SJSA1 (cell line): ENCODE results near the gene PXDN. TPM values are rescaled to one million over a fixed set of nuclear protein-coding genes. Genes with fewer than 3 reads are reported as not detected.
A peak's percentile ranks its signal among the peaks of the same experiment; 100 is the strongest.

Experiments used
- DNase-seq, 2 experiments: peaks; one replicate each; pipeline ENCODE4 v3.0.0-alpha.2; 2015 to 2020; ENCODE audit warnings: low spot score in 2 of 2, low read depth in 1 of 2
- H3K27ac ChIP-seq: fragments of 250-450 bp; sonication (Bioruptor Pico); 2 replicates; pipeline ENCODE4 v1.5.1; 2020; ENCODE audit warnings: mild to moderate bottlenecking, moderate library complexity
- H3K27me3 ChIP-seq: fragments of 250-450 bp; sonication (Bioruptor Pico); replicated peaks from 2 replicates; pipeline ENCODE4 v1.5.1; 2020; ENCODE audit warnings: mild to moderate bottlenecking, moderate library complexity
- H3K36me3 ChIP-seq: fragments of 250-450 bp; sonication (Bioruptor Pico); 2 replicates; pipeline ENCODE4 v1.5.1; 2020; ENCODE audit warnings: mild to moderate bottlenecking
- H3K4me1 ChIP-seq: fragments of 250-450 bp; sonication (Bioruptor Pico); replicated peaks from 2 replicates; pipeline ENCODE4 v1.6.1; 2021; ENCODE audit warnings: mild to moderate bottlenecking
- H3K4me3 ChIP-seq: fragments of 250-450 bp; sonication (Bioruptor Pico); 2 replicates; pipeline ENCODE4 v1.5.1; 2020; ENCODE audit warnings: mild to moderate bottlenecking
- H3K9me3 ChIP-seq: fragments of 250-450 bp; sonication (Bioruptor Pico); replicated peaks from 2 replicates; pipeline ENCODE4 v1.5.1; 2020; ENCODE audit warnings: mild to moderate bottlenecking
- total RNA-seq: library from RNA; depleted of rRNA; stranded (reverse); fragments of >200 nt; shearing (Covaris generic); gene quantifications from 2 replicates; pipeline ENCODE4 v1.2.3, GENCODE V29; 2014

PXDN gene
- total RNA-seq, 1 experiment from 2014 or later = 310 TPM

DNA sequence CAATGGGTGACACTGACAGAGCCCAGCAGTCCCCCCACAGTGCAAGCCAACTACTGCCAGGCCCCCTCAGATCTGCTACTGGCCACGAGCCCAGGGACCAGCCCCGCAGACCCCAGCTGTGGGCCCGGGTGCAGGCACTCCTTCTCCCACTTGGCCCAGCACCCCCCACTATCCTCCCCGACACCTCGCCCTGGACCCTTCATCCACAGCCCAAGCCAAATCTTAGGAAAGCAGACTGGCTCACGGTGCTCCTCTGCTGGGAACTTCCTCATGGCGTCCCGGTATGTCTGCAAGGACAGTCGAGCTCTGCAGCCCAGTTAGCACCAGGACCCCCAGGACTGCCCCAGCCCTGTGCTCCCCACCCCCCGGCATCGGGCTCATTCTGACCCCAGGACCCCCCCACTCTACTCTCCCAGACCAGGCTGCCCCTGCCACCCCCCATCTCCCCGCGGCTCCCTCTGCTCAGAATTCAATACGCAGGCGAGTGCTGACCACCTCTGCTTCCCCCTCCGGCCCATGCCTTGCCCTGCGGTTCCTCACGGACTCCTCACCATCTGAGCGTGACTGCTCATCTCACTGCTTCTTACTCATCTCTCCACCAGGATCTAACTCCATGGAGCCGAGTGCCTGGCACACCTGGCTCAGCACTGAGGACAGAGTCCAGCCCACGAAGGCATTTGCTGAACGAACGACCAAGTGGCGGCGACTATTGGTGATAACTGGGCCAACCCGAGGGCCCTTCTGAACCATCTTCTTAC, 85.7 kb downstream of the PXDN start:
- H3K4me1 ChIP-seq = peaks cover 30% of the 10 kb centered on the region

GRCh38 chr2:1656961-1657841, 87.1 kb downstream of the PXDN start:
- H3K4me3 ChIP-seq = no peak overlapping the region
- peak in 1 of 2 experiments; percentile 43 for DNase-seq
- peaks cover 43% of the 10 kb centered on the region for H3K4me1 ChIP-seq
- peaks cover 71% of the 10 kb centered on the region for H3K36me3 ChIP-seq
- H3K9me3 ChIP-seq = no peaks in the 10 kb centered on the region
- no peaks in the 10 kb centered on the region for H3K27me3 ChIP-seq
- H3K27ac ChIP-seq = no peak overlapping the region

More for the DNA sequence above, 85.7 kb downstream of the PXDN start:
- no peaks in the 10 kb centered on the region for H3K9me3 ChIP-seq
- H3K27me3 ChIP-seq = no peaks in the 10 kb centered on the region
- DNase-seq = peak in 1 of 2 experiments; percentile 39
- H3K36me3 ChIP-seq = peaks cover 71% of the 10 kb centered on the region
- no peak overlapping the region for H3K27ac ChIP-seq
- no peak overlapping the region for H3K4me3 ChIP-seq

DNA sequence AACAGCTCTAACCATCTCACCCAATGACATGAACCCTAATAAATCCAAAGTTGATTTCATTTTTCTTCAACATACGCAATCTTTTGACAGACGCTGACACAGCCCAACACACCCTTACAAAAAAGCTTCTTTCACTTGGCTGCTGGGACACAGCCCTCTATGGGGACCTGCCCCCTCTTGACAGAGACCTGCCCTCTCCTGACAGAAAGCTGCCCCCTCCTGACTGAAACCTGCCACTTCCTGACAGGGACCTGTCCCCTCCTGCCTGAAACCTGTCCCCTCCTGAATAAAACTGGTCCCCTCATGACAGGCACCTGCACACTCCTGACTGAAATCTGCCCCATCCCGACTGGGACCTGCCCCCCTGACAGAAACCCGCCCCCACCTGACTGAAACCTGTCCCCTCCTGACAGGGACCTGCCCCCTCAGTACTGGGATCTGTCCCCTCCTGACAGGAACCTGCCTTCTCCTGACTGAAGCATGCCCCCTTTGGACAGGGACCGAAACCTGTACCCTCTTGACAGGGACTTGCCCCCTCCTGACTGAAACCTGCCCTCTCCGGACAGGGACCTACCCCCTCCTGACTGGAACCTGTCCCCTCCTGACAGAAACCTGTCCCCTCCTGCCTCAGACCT, 87.9 kb downstream of the PXDN start:
- Histone ChIP-seq H3K27ac (no peak overlapping the region), H3K4me1 (peaks cover 47% of the 10 kb centered on the region), H3K27me3 (no peaks in the 10 kb centered on the region), H3K9me3 (no peaks in the 10 kb centered on the region), H3K4me3 (no peak overlapping the region), H3K36me3 (peaks cover 71% of the 10 kb centered on the region)
- DNase-seq = peak in 1 of 2 experiments; percentile 44

- peak overlapping the region; percentile 82 for H3K27ac ChIP-seq
- no peaks in the 10 kb centered on the region for H3K27me3 ChIP-seq
- peaks cover 47% of the 10 kb centered on the region for H3K4me1 ChIP-seq
- no peak overlapping the region for H3K4me3 ChIP-seq
- no peaks in the 10 kb centered on the region for H3K9me3 ChIP-seq
- H3K36me3 ChIP-seq = peaks cover 71% of the 10 kb centered on the region
- peak in 1 of 2 experiments; percentile 41 for DNase-seq
Measured at GRCh38 chr2:1655461-1655860, 88.9 kb downstream of the PXDN start.

DNA sequence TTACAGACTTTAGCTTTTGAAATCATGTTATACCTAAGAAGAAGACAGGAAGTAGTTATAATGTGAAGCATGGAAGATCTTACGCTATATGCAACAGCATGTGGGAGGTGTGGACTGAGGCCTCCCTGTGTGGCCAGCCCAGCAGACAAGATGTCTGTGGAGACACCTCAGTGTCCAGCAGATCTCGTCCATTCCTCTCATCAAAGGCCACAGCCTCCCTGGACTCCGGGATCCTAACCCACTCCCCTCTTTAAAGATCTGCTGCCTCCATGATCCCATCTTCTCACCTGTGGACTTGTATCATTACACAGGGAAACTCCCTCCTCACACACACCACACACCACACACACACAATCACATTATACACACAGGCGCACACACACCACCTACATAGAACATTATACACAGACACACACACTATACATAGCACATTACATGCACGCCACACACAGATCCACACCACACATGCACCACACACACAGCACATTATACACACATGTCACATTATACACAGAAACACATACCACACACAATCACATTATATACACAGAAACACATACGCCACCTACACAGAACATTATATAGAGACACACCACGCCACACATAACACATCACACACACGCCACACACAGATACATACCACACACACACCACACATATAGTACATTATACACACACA, 89.5 kb downstream of the PXDN start:
- peak; percentile 62 to 80 for DNase-seq
- Histone ChIP-seq H3K27me3 (no peaks in the 10 kb centered on the region), H3K4me3 (no peak overlapping the region), H3K4me1 (peaks cover 47% of the 10 kb centered on the region), H3K27ac (peak overlapping the region; percentile 82), H3K36me3 (peaks cover 71% of the 10 kb centered on the region), H3K9me3 (no peaks in the 10 kb centered on the region)

GRCh38 chr2:1653956-1654695, 90.2 kb downstream of the PXDN start:
- no peaks in the 10 kb centered on the region for H3K27me3 ChIP-seq
- no peak overlapping the region for H3K4me3 ChIP-seq
- peaks cover 71% of the 10 kb centered on the region for H3K36me3 ChIP-seq
- peak; percentile 53 to 82 for DNase-seq
- H3K4me1 ChIP-seq = peaks cover 47% of the 10 kb centered on the region
- peak overlapping the region; percentile 82 for H3K27ac ChIP-seq
- no peaks in the 10 kb centered on the region for H3K9me3 ChIP-seq

- Histone ChIP-seq H3K36me3 (peaks cover 81% of the 10 kb centered on the region), H3K27me3 (no peaks in the 10 kb centered on the region), H3K4me1 (peaks cover 47% of the 10 kb centered on the region), H3K4me3 (no peak overlapping the region), H3K9me3 (no peaks in the 10 kb centered on the region), H3K27ac (peak overlapping the region; percentile 82)
- no peak for DNase-seq
Measured at GRCh38 chr2:1652034-1652790, 92.1 kb downstream of the PXDN start.

DNA sequence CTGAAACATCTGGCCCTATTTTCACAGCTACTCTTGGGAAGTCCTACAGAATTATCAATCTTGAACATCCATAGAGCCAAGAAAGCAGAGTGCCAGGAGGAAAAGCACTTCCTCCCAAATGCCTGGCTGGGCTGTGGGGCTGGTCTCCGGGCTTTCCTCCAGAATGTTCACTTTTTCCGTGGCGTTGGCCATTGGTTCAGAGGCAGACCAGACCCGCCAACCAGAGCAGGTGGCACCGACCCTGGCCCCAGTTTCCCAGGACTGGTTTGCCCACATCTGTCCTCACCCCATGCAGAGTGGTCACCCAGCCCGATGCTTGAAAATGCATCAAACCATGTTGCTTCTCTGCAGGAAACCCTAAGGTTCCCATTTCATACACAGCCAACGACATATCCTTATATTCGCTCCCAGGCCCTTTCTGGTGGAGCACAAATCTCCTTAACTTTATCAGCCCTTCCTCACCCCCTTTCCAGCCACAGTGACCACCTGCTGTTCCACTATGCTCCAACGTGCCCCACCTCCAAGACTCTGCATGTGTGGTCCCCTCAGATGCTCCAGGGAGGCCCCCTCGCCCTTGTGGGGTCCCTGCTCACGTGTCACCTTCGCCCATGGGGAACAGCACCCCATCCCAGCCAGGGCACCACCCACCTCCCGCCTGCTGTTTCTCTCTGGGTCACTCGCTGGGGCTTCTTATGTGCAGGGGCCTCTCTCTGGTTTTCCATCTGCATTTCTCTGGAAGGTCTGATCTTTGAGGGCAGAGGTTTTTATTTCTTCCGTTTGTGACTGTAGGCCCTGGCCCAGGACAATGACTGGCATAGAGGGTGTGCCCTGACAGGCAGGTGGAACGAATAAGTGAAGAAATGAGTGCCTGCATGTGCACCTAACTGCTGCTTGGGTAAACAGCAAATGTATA, 92.9 kb downstream of the PXDN start:
- Histone ChIP-seq H3K9me3 (no peaks in the 10 kb centered on the region), H3K4me1 (peaks cover 47% of the 10 kb centered on the region), H3K27me3 (no peaks in the 10 kb centered on the region), H3K36me3 (peaks cover 87% of the 10 kb centered on the region), H3K27ac (no peak overlapping the region), H3K4me3 (no peak overlapping the region)
- DNase-seq = peak in 1 of 2 experiments; percentile 29

DNA sequence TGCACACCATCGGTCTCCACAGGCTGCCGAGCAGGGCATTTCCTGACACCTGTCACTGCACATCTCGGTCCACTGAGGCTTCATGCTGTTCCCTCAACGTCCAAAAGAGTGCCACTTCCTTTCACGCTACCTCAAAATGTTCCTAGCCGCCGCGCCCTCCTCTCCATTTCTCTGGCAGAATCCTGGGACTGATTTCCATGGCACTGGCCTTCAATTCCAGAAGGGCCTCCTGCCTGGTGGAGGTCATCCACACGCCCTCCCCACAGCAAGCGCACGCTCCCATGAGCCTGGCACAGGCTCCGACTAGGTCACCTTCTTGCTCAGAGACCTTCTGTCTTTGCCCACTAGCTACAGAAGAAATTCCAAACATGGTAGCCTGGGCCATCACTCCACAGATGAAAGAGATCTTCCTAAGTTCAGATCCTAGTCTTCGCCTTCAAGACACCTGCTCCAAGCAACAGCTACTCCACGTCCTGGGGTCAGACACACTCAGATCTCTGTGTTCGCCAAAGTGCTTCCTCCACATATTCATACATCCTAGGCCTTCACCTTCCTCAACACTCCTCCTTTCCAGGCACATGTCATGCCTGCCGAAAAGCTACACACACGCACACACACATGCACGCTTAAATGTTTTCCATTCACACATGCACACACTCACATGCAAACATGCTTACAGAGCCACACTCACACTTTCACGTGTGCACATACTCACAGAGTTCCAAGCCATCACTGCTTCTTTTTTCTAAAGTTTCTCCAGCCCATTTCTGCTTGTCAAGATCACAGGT, 94.0 kb downstream of the PXDN start:
- Histone ChIP-seq H3K4me1 (peaks cover 45% of the 10 kb centered on the region), H3K27ac (no peak overlapping the region), H3K9me3 (no peaks in the 10 kb centered on the region), H3K36me3 (peaks cover 93% of the 10 kb centered on the region), H3K27me3 (no peaks in the 10 kb centered on the region), H3K4me3 (no peak overlapping the region)
- no peak for DNase-seq

DNA sequence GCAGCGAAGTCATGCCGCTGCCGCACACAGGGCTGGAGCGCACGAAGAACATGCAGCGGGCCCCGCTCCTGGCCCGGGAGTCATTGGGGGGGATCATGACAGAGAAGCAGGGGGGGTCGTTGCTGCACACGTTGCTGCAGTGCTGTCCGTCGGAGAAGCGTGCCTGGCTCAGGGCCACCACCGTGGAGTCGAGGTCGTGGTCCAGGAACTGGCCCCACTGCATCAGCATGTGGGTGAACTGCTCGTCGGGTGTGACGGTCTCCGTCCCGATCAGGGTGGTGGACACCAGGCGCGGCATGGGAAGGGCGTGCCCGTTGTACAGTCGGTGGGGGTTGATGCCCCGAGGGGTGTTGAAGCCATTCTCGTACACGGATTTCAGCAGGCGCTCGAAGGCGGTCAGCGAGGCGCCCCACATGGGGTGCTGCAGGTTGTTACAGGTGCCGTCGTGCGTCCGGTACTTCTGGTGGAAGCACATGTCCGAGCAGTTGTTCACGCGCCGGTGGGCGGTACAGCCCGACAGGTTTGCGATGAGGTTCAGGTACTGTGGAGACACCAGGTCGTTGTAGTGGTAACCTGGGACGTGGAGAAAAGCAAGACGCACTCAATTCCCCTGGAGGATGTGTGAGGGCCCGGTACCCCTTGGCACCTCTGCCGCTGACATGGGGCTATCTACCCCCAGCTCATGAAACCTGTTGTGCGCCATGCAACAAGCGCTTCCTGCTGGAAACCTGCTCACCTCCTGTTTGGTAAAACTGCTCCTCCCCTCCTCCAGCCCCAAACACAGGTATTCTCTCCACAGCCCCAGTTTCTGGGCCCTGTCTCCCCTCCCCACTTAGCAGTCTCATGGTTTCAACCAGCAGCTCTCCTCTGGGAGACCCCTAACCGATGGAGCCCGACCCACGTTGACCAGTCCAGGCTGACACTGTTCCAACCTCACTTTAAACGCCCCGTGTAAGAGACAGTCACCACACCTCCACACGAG, 94.9 kb downstream of the PXDN start:
- Histone ChIP-seq H3K27ac (no peak overlapping the region), H3K36me3 (peaks cover 97% of the 10 kb centered on the region), H3K4me1 (peaks cover 36% of the 10 kb centered on the region), H3K27me3 (no peaks in the 10 kb centered on the region), H3K4me3 (no peak overlapping the region), H3K9me3 (no peaks in the 10 kb centered on the region)
- peak in 1 of 2 experiments; percentile 42 for DNase-seq
